Spinal cord (tissue), 10 donors: ENCODE measurements around the gene INO80C. TPM values are rescaled to one million over a fixed set of nuclear protein-coding genes. Genes with fewer than 3 reads are reported as not detected.
A peak's percentile ranks its signal among the peaks of the same experiment; 100 is the strongest.
"Not testable (repeated sequence)": the region's sequence is repeated elsewhere in the genome, so short reads cannot be mapped to it uniquely, and the experiment has no call there.

ENCODE experiments used
- DNase-seq, 6 donors: peaks; one replicate each; pipeline versions ENCODE4 v3.0.0 to v3.0.0-alpha.2; 2013 to 2015; ENCODE audit warnings: low spot score in 6 of 6, low read depth in 4 of 6
- H3K27ac ChIP-seq: one replicate; pipeline ENCODE4 v1.5.1; 2013; ENCODE audit warnings: low read depth, low read length, control low read depth
- H3K27me3 ChIP-seq: one replicate; pipeline ENCODE4 v1.6.1; 2013; ENCODE audit warnings: low read length; ENCODE audit not compliant: control insufficient read depth, insufficient read depth
- H3K36me3 ChIP-seq: one replicate; pipeline ENCODE4 v1.6.1; 2013; ENCODE audit warnings: low read length; ENCODE audit not compliant: control insufficient read depth, insufficient read depth
- H3K4me1 ChIP-seq: one replicate; pipeline ENCODE4 v1.6.1; 2013; ENCODE audit warnings: low read length; ENCODE audit not compliant: control insufficient read depth, insufficient read depth
- H3K4me3 ChIP-seq: one replicate; pipeline ENCODE4 v1.5.1; 2013; ENCODE audit warnings: low read depth, low read length, control low read depth
- H3K9me3 ChIP-seq: one replicate; pipeline ENCODE4 v1.6.1; 2013; ENCODE audit warnings: low read length; ENCODE audit not compliant: control insufficient read depth, insufficient read depth
- WGBS: methylation state at CpG from one replicate; pipeline ENCODE4 v1.1.5; 2013; ENCODE audit warnings: missing lambda C conversion rate; ENCODE audit not compliant: insufficient coverage; 5-methylcytosine and 5-hydroxymethylcytosine counted together
- polyA plus RNA-seq, 2 donors: library from polyadenylated mRNA; unstranded; fragments of 120-200 nt; gene quantifications; one replicate each; pipeline ENCODE4 v1.2.1, GENCODE V29; 2013; ENCODE audit not compliant: insufficient read length in 2 of 2
- total RNA-seq, 2 donors: library from RNA; depleted of rRNA in 1 of 2; stranded (reverse); fragments of 120-200 nt in 1 of 2; fragments of >200 nt in 1 of 2; gene quantifications; one replicate each; pipeline versions ENCODE4 v1.2.3 to v1.2.4, GENCODE V29; 2013 to 2014
- donor health status: healthy.

Gene INO80C
- total and polyA plus RNA-seq, 4 donors = 8.1 to 22.4 (median 15.5) TPM

- Histone ChIP-seq H3K27ac (no peak overlapping the region), H3K27me3 (no peaks in the 10 kb centered on the region), H3K4me1 (peaks cover 3% of the 10 kb centered on the region), H3K9me3 (no peaks in the 10 kb centered on the region), H3K4me3 (no peak overlapping the region), H3K36me3 (no peaks in the 10 kb centered on the region)
- WGBS = 44% methylated on average over 1 of the region's 1 CpG
- no peak for DNase-seq
These were observed 39.5 kb downstream of the INO80C start for GRCh38 chr18:35458271-35458670.

GRCh38 chr18:35457140-35457704 lies 40.5 kb downstream of the INO80C start:
- no peak overlapping the region for H3K27ac ChIP-seq
- H3K27me3 ChIP-seq = no peaks in the 10 kb centered on the region
- peaks cover 3% of the 10 kb centered on the region for H3K4me1 ChIP-seq
- no peaks in the 10 kb centered on the region for H3K9me3 ChIP-seq
- WGBS = no CpG with 5 or more reads among the region's 3 CpGs
- no peaks in the 10 kb centered on the region for H3K36me3 ChIP-seq
- no peak for DNase-seq
- H3K4me3 ChIP-seq = no peak overlapping the region

GRCh38 chr18:35455926-35456763 lies 41.6 kb downstream of the INO80C start:
- WGBS = 92% methylated on average over 8 of the region's 10 CpGs
- Histone ChIP-seq H3K9me3 (no peaks in the 10 kb centered on the region), H3K4me3 (no peak overlapping the region), H3K36me3 (no peaks in the 10 kb centered on the region), H3K27me3 (no peaks in the 10 kb centered on the region), H3K4me1 (no peaks in the 10 kb centered on the region), H3K27ac (no peak overlapping the region)
- no peak for DNase-seq

- Histone ChIP-seq H3K9me3 (no peaks in the 10 kb centered on the region), H3K36me3 (no peaks in the 10 kb centered on the region), H3K4me1 (no peaks in the 10 kb centered on the region), H3K27ac (no peak overlapping the region), H3K4me3 (no peak overlapping the region), H3K27me3 (no peaks in the 10 kb centered on the region)
- no peak for DNase-seq
These were observed 43.0 kb downstream of the INO80C start for GRCh38 chr18:35454803-35455202.

DNA sequence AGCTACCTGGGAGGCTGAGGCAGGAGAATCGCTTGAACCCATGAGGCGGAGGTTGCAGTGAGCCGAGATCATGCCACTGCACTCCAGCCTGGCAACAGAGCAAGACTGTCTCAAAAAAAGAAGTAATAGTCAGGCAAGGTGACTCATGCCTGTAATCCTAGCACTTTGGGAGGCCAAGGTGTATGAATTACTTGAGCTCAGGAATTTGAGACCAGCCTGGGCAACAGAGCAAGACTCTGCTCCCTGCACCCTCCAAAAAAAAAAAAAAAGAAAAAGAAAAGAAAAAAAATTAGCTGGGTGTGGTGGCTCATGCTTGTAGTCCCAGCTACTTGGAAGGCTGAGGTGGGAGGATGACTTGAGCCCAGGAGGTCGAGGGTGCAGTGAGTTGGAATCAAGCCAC lies 44.7 kb downstream of the INO80C start:
- WGBS = 100% methylated on average over 3 of the region's 4 CpGs
- not testable (repeated sequence) for H3K4me1 ChIP-seq, H3K9me3 ChIP-seq, H3K4me3 ChIP-seq, DNase-seq, H3K36me3 ChIP-seq, H3K27ac ChIP-seq, H3K27me3 ChIP-seq

- H3K4me1 ChIP-seq = no peaks in the 10 kb centered on the region
- no peaks in the 10 kb centered on the region for H3K9me3 ChIP-seq
- H3K36me3 ChIP-seq = no peaks in the 10 kb centered on the region
- DNase-seq = no peak
- H3K27me3 ChIP-seq = no peaks in the 10 kb centered on the region
- no peak overlapping the region for H3K4me3 ChIP-seq
- no CpG with 5 or more reads among the region's 1 CpG for whole genome bisulfite sequencing
- H3K27ac ChIP-seq = no peak overlapping the region
These were observed 45.8 kb downstream of the INO80C start for GRCh38 chr18:35451916-35452315.

DNA sequence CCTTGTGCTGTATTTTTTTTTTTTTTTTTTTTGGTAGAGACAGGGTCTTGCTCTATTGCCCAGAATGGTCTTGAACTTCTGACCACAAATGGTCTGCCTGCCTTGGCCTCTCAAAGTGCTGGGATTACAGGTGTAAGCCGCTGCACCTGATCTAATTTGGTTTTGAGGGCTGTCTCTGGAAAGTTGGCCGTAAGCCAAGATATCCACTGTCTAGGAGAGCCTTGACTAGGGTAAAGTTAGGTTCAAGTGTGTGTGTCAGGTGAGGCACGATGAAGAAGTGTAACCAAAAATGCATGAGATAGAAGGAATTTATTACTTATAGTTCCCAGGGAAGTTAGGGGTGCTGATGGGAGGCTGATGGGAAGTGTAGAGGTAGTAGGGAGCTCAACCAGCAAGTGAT lies 46.7 kb downstream of the INO80C start:
- no peak for DNase-seq
- Histone ChIP-seq H3K4me3 (no peak overlapping the region), H3K27ac (no peak overlapping the region), H3K36me3 (no peaks in the 10 kb centered on the region), H3K27me3 (no peaks in the 10 kb centered on the region), H3K4me1 (no peaks in the 10 kb centered on the region), H3K9me3 (no peaks in the 10 kb centered on the region)
- 100% methylated on average over 3 of the region's 3 CpGs for WGBS

DNA sequence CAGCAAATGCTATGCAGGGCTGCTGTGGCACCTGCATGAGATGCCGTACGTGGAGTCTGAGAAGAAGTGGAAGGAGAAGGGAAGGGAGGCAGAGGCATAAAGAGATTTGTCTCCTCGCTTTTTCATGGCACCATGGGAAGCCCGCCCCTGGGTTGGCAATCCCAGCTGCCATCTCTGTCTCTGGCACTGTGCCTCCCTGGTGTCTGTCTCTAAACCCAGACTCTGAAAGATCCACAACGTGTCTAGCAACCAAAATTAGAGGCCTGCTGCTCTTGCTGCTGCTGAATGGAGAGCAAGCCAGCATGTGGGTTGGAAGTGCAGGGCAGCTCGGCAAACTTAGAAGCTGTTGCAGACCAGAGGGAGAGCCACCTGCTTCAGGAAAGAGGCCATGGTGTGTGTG lies 53.1 kb downstream of the INO80C start:
- no peaks in the 10 kb centered on the region for H3K27me3 ChIP-seq
- H3K27ac ChIP-seq = no peak overlapping the region
- peaks cover 17% of the 10 kb centered on the region for H3K4me1 ChIP-seq
- H3K36me3 ChIP-seq = no peaks in the 10 kb centered on the region
- peak; percentile 8 to 84 (median 34) for DNase-seq
- H3K4me3 ChIP-seq = no peak overlapping the region
- H3K9me3 ChIP-seq = no peaks in the 10 kb centered on the region
- WGBS = 37% methylated on average over 6 of the region's 6 CpGs

GRCh38 chr18:35443847-35444246 lies 53.9 kb downstream of the INO80C start:
- Histone ChIP-seq H3K27me3 (no peaks in the 10 kb centered on the region), H3K9me3 (no peaks in the 10 kb centered on the region), H3K36me3 (no peaks in the 10 kb centered on the region), H3K4me1 (peaks cover 17% of the 10 kb centered on the region), H3K4me3 (no peak overlapping the region), H3K27ac (no peak overlapping the region)
- no CpG with 5 or more reads among the region's 2 CpGs for WGBS
- no peak for DNase-seq

GRCh38 chr18:35443434-35443833 lies 54.3 kb downstream of the INO80C start:
- H3K27me3 ChIP-seq = no peaks in the 10 kb centered on the region
- no peak overlapping the region for H3K4me3 ChIP-seq
- H3K4me1 ChIP-seq = peaks cover 17% of the 10 kb centered on the region
- no peaks in the 10 kb centered on the region for H3K36me3 ChIP-seq
- DNase-seq = no peak
- WGBS = 78% methylated on average over 2 of the region's 3 CpGs
- H3K9me3 ChIP-seq = no peaks in the 10 kb centered on the region
- H3K27ac ChIP-seq = no peak overlapping the region
